Left lobe of liver (tissue), 2 donors: ENCODE data around the gene CLEC18B. TPM values are rescaled to one million over a fixed set of nuclear protein-coding genes. Genes with fewer than 3 reads are reported as not detected.
"Not testable (repeated sequence)": the region's sequence is repeated elsewhere in the genome, so short reads cannot be mapped to it uniquely, and the experiment has no call there.

Source experiments
- ATAC-seq: fragments of 200-7000 bp; cut with Tn5 transposase; one replicate; pipeline ENCODE4 v1.9.1; 2020; ENCODE audit warnings: mild to moderate bottlenecking, moderate library complexity
- DNase-seq: peaks from one replicate; pipeline ENCODE4 v3.0.0-alpha.2; 2020; ENCODE audit warnings: low spot score
- total RNA-seq: library from RNA; stranded (reverse); gene quantifications from one replicate; pipeline ENCODE4 v1.2.1, GENCODE V29; 2021
- donor health status: DM: no; HTN: no; CAD: no; lungs with moderate emphysema.
- donor health status: DM: no; HTN: yes; CAD: no.

The CLEC18B gene
- total RNA-seq, 1 donor from 2014 or later: 1.1 TPM

DNA sequence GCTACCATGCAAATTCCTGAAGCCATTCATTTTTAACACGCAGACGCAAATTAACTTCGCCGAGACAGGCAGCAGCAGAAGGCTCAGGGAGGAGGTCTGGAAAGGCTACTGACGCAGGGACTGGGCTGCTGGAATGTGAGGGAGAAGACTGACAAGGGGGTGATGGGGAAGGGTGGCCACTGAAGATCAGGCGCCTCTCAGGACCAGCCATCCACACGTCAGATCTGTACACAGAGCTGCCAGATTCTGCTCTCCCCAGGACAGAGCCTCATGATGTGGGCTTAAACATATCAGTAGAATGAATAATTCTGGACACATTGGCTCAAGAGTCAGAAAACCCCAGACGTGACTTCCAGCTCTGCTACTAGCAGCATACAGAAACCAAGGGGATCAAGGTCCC, 25.6 kb upstream of the CLEC18B start:
- no peak for ATAC-seq
- no peak for DNase-seq

DNA sequence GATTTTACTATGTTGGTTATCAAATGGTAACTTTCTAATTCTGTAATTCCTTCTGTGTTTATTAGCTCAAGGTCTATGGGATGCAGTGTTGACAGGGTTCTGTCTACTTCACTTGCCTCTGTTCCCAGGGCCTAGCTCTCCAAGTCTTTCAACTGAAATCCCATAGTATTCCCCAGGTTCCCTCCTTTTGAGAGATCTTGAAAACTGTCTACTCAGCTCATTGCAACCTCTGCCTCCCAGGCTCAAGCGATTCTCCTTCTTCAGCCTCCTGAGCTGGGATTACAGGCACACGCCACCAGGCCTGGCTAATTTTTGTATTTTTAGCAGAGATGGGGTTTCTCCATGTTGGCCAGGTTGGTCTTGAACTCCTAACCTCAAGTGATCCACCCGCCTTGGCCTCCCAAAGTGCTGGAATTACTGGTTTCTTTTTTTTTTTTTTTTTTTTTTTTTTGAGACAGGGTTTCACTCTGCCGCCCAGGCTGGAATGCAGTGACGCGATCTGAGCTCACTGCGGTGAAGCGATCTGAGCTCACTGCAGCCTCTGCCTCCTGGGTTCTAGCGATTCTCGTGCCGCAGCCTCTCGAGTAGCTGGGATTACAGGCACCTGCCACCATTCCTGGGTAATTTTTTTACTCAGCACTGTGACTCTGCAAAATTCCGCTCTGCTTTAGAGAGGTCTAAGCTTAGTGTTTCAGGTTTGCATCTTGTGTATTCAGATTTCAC, 22.5 kb upstream of the CLEC18B start:
- not testable (repeated sequence) for ATAC-seq, DNase-seq

DNA sequence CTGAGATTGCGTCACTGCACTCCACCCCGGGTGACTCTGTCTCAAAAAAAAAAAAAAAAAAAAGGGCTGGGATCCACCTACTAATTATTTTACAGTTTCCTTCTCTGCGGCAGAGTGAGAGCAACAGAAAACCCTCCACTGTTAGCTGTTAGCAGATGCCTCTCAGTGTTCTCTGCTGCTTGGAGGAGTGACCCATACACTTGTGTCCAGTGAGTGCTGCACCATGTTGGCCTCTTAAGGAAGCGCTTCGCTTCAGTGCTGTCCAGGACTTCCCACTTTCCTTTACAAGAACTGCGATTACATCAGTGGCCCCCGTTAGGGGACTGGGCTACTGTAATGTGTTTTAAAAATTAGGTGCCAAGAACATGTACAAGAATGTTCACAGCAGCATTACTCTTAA, 18.4 kb upstream of the CLEC18B start:
- peak; percentile 26 for ATAC-seq
- DNase-seq: no peak

DNA sequence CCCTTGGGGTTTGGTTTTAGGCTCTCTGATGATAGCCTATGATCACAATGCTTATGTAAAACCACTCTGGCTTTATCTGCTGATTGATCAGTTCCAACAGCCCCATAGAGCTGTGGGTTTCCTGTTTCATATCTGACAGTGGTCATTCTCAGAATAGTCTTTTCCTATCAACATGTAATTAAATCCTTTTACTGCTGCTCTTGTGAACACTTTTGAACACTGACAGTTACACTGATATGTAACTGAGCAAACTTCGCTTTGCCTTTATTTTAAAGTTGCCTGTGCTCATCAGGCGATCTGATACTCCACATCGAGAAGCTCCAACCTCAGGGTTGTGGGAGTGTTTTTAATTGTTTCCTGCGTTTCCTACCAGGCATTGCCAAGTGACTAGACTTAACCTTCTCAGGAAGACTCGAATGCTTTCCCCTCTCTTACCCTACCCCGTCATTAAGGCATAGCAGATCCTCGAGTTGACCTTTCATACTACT, 17.3 kb upstream of the CLEC18B start:
- no peak for DNase-seq
- no peak for ATAC-seq

DNA sequence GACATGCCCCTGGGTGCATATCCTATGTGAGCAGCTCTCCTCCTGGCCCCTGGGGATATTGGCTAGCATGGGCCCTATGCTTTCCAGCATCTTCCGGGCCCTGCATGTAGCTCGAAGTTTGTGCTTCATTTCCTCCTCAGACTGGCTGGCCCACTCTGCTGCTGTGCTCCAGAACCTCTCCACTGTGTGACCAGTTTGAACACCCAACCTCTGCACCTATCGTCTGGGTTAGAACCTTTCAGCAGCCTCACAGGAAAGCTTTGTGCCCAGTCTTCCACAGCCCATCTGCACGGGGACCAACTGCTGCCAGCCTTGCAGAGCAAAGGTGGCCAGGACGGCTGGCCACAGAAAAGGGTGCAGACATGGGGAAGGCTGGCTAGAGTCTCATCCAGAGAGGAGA, 10.2 kb upstream of the CLEC18B start:
- no peak for ATAC-seq
- no peak for DNase-seq

DNA sequence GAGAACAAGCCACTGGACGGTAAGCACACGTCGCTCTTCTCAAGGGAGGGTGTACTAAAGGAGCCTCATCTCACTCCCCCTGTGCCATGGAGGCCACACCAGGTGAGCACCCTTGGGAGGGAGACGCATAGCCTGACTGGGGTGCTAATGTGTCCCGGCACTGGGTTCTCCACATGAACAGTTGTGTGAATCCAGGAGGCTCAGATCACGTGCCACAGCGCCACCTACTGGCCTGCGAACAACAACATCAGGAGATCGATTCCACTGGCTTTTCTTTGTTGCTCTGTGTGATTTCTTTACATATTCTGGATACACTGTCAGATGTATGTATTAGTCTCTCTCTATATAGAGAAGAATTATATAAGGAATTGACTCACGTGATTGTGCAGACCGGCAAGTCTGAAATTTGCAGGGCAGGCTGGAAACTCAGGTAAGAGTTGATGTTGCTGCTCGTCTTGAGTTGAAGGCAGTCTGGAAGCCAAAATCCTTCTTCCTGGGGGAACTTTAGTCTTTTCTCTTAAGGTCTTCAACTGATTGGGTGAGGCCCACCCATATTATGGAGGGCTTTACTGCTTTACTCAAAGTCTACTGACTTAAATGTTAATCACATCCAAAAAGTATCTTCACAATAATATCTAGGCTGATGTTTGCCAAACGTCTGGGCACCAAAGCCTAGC, 8.9 kb upstream of the CLEC18B start:
- ATAC-seq: peak; percentile 96
- peak; percentile 55 for DNase-seq

DNA sequence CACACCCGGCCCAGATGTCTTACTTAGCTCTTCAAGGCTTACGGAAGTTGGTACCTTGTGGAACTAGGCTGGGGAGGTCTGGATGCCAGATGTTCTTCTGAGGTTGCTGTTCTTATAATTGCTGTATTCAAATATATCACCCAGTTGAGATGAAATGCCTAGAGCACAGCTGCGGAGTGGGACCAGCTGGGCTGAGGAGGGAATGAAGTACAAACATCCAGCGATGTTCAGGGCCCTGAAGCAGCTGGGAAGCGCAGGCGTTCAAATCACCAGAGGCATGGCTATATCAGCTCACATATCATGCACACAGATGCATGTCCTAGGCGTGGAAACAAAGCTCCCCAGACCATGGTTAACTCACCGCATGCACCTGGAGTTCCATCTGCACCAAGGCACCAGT, 7.2 kb upstream of the CLEC18B start:
- ATAC-seq, DNase-seq: not testable (repeated sequence)

DNA sequence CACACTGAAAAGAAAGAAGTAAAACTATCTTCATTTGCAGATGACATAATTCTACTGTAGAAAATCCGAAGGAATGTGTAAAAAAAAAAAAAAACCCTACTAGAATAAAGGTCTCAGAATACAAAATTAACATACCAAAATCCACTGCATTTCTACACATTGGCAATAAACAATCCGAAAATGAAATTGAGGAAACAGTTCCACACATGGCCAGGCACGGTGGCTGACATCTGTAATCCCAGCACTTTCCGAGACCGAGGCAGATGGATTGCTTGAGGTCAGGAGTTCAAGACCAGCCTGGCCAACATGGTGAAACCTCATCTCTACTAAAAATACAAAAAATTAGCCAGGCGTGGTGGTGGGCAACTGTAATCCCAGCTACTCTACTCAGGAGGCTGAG, 4.5 kb upstream of the CLEC18B start:
- ATAC-seq: not testable (repeated sequence)

DNA sequence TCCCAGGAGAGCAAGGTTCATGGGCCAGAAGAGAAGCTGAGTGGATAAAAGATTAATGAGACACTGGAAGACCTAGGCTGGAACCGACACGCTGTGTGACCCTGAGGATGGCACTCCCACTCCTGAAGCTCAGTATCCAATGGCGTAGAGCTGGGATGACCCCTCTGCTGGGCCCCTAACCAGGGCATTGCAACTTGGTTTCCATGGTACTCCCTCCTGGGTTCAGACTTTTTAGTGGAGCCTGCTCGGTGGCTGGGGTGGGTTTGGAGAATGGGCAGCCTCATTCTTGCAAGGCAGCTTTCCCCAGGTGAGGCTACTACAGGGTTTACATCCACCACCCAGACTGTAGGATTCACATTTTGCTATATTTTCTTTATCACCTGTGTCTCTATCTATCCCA, 2.4 kb upstream of the CLEC18B start:
- not testable (repeated sequence) for DNase-seq, ATAC-seq

More for the DNA sequence above, 4.5 kb upstream of the CLEC18B start:
- not testable (repeated sequence) for DNase-seq

DNA sequence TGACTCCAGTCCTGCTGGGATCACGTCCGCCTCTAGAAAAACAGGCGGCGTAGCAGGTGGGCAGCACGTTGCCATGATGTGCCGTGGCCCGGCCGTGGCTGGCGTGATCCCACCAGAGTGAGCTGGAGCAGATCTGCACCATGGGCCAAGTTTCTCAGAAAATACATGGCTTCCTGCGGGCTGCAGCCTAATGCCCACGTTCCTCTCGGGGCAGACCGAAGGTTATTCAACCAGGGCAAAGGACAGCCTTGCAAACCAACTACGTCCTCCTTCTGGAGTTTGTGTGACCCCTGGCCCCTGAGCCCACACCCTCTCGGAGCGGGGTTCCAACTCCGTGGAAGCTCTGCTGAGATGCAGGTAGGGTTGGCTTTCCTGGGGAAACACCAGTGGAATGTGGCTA, 808 bp upstream of the CLEC18B start:
- ATAC-seq: peak; percentile 27
- not testable (repeated sequence) for DNase-seq

DNA sequence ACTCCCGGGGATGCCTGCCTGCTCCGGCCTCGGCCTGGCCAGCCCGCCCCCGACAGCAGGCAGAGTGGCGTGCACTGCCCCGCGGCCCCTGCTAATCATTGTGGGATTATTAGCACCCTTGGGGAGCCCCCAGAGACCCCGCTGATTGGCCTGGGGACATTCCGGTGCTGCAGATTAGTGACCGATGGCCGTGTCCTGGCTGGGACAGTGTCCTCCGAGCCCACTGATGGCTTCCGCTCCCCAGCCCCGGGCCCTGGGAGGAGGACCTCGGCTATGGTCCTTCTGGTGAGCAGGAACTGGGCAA, 156 bp upstream of the CLEC18B start:
- not testable (repeated sequence) for DNase-seq, ATAC-seq

DNA sequence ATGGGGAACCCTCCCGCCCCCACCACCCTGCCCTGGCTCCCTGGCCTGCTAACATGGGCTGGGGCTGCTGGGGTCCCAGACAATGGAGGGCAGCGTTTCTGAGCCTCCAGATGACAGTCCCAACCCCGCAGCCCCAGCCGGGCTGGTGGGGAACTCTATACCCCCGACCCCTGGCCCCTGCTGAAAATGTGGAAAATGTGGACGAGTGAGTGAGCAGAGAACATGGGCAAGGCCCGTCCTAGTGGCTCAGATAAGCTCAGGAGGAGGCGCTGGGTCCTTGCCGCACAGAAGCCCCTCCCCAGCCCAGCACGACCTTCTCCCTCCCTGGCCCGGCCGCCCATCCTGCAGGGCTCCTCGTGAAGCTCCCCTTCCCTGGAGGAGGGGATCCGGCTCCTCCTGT, 1.5 kb downstream of the CLEC18B start:
- not testable (repeated sequence) for DNase-seq, ATAC-seq

DNA sequence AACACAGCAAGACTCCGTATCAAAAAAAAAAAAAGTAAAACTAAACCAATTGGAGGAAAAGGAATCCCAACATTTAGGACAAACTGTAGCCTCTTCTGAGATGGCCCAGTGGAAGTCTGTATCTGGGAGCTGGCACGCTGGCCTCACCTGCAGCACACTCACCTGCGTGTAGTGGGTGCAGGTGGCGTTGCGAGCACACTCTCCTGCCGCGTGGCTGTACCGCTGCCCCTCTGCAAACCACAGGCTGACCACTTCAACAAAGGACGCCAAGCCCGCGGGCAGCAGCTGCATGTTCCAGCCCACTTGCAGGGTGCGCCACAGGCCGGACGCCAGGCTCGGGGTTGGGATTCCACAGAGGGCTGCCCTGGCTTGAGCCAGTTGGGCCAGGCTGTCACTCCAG, 3.4 kb downstream of the CLEC18B start:
- not testable (repeated sequence) for ATAC-seq, DNase-seq

DNA sequence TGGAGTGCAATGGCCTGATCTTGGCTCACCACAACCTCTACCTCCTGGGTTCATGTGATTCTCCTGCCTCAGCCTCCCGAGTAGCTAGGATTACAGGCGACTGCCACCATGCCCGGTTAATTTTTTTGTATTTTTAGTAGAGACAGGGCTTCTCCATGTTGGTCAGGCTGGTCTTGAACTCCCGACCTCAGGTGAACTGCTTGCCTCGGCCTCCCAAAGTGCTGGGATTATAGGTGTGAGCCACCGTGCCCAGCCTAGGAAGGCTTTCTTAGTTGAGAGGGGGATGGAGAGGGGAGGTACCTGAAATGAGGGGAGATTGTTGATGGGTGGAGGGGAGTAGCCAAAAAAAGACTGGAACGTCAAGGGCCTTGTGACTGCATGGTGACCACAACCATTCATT, 7.4 kb downstream of the CLEC18B start:
- DNase-seq, ATAC-seq: not testable (repeated sequence)

DNA sequence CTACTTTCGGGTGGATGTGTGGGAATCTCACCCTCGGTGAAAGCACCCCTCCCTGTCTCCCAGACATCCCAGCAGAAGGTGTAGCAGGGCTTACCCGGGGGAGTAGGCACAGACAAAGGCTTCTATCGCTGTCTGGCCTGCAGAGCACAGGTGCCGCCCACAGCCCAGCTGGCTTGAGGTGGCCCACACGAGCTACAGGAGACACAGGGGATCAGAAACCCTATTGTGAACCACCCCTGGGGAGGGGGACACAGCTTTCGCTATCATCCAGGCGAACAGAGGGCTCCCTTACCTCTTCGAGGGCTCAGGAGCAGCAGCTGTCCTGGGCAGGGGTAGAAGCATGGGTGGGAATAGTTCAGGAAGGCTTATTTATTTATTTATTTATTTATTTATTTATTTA, 7.8 kb downstream of the CLEC18B start:
- not testable (repeated sequence) for DNase-seq, ATAC-seq

DNA sequence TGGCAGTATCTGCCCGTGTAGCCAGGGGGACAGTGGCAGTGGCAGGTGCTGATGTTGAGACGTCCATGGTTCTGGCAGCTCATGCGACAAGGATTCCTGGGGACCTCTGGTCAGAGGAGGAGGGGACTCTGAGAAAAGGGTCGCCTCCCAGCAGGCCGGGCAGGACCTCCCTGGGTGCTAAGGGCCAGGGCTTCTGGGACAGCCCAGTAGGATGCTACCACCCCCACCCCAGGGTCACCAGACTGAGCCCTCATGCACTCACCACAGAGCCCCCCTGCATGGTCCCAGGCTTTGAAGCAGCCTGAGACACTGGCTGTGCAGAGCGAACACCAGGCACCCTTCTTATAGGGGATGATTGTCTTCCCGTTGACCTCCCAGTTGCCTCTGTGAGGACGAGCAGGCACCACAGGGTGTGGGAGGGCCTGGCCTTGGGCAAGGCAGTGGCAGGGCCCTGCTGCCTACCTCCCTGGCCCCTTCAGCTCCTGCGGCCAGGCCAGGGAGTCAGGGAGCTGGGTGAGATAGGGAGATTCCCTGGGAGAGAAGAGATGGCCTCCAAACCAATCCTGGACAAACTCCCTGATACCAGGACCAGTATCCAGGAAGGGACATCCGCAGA, 8.4 kb downstream of the CLEC18B start:
- DNase-seq, ATAC-seq: not testable (repeated sequence)

DNA sequence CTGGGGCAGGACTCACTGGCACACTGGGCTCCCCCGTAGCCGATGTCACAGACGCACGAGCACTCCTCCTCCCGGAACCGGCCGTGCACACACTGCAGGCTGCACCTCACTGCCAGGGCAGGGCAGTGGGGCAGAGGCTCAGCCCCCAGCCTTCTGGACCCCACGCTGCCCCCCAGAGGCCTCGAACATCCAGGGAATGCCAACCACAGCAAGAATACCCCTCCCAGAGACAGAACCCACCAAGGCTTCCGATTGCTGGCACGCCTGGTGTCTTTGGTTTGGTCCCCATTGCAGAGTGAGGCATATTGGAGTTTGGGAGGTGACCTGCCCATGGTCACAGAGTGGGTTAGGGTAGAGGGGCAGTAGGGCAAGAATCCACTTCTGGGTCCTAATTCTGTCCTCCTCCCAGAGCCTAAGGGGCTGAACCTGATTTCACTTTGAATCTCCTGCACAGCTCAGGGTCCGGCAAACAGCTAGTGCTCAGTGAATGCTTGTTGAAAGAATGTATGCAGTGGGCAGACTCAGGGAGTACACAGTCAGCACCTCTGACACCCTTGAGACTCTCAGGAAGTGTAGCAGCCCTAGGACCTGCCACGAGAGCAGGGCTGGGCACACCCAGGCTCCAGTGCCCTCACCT, 9.0 kb downstream of the CLEC18B start:
- ATAC-seq, DNase-seq: not testable (repeated sequence)

DNA sequence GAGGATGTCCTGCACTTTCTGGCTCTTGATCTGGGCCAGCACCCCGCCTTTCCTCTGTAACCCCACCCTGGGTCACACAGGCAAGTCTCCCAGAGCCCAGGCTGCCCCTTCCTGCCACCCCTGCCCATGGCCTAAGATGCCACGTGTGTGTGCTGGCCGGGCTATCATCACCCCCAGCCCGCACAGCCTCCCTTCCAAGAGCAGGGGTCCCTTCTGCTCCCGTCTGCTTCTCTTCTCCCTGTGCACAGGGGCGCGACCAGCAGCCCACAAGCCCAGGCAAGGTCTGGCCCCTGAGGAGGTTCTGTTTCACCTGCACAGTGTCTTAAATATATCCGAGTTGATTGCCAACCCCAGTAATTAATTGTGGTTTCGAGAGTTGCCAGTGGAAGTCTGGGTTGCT, 10.3 kb downstream of the CLEC18B start:
- not testable (repeated sequence) for DNase-seq, ATAC-seq

DNA sequence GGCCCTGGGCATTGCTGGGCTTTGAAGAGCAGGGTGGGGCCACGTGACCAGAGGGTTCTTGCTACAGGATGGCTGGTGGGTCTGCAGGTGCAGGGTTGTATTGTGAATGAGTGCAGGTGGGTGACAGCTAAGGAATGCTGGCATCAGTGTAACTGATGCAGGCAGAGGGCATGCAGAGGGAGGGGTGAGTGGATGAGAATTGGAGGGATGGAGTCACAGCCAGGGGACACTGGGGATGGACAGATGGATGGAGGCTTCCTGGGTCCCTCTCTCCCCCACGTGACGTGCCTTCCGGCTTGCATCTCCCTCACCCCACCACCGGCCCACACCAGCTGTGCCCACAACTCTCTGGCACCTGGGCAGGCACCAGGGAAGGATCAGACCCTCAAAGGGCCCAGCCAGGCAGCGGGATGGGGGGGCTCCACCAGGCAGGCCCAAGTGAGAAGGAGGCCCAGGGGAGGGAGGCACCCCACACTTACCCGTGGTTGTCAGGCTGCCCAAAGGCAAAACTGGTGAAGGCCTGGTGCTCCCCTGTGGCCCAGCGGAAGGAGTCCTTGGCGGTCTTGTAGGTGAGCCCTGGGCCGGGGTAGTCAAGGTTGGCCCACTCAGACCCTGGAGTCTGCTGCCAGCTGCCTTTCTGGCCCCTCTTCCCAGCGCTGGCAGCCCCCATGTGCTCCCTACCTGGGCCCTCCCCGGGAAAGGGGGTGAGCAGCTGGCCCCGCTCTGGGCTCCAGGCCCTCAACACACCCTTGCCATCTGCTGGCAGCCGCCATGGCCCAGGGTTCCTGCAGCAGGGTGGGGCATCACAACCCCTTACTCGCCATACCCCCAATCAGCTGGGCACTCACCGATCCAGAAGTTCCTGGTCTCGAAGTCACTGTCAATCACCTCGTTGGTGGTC, 11.0 kb downstream of the CLEC18B start:
- not testable (repeated sequence) for DNase-seq

More for the DNA sequence above, 11.0 kb downstream of the CLEC18B start:
- not testable (repeated sequence) for ATAC-seq
